A549 (cell line): ENCODE measurements around the gene CAMTA1. TPM values are rescaled to one million over a fixed set of nuclear protein-coding genes. Genes with fewer than 3 reads are reported as not detected.

Experiments used
- ATAC-seq, 2 experiments: fragments of 200-7000 bp in 1 of 2; fragments of >200 bp in 1 of 2; cut with Nextera tagmentation in 1 of 2; cut with Tn5 transposase in 1 of 2; 3 replicates each; pipeline versions ENCODE4 v1.8.0 to v1.9.1; 2018 to 2020; ENCODE audit warnings: mild to moderate bottlenecking in 1 of 2, moderate library complexity in 1 of 2
- CTCF ChIA-PET: fragments of 300-600 bp; sonication (Branson Sonifier 250); formaldehyde crosslinking; extraction: SDS; loops from one replicate; lab custom pipeline; 2021; ENCODE audit warnings: antibody characterized with exemption, inconsistent platforms; lab: Yijun Ruan, JAX
- POLR2A ChIA-PET: fragments of 350-600 bp; formaldehyde crosslinking; extraction: SDS; loops from one replicate; lab custom pipeline; 2021; ENCODE audit warnings: antibody characterized with exemption, inconsistent platforms; lab: Yijun Ruan, JAX
- DNase-seq, 2 experiments: peaks; one replicate each; pipeline versions ENCODE4 v3.0.0 to v3.0.0-alpha.2; 2011 to 2016; ENCODE audit warnings: low read depth in 1 of 2, low spot score in 1 of 2
- FAIRE-seq: peaks from 2 replicates; lab custom pipeline; 2011; peaks lifted over from hg19 to GRCh38; lab: Jason Lieb, UNC
- H3K27ac ChIP-seq, 2 experiments: fragments of >200 bp; sonication (Bioruptor Twin); formaldehyde crosslinking; 3 replicates each; pipeline ENCODE4 v1.5.1; 2016 to 2017
- H3K4me1 ChIP-seq: fragments of >200 bp; sonication (Bioruptor Twin); formaldehyde crosslinking; 3 replicates; pipeline ENCODE4 v1.6.1; 2016
- H3K4me2 ChIP-seq: fragments of >200 bp; sonication (Bioruptor Twin); formaldehyde crosslinking; 3 replicates; pipeline ENCODE4 v1.6.1; 2016
- H3K4me3 ChIP-seq: fragments of >200 bp; sonication (Bioruptor Twin); formaldehyde crosslinking; 3 replicates; pipeline ENCODE4 v1.5.1; 2016
- H3K9me3 ChIP-seq: fragments of >200 bp; sonication (Bioruptor Twin); formaldehyde crosslinking; 3 replicates; pipeline ENCODE4 v1.6.1; 2016
- BHLHE40 ChIP-seq: IDR thresholded peaks from 2 replicates; pipeline ENCODE4 v1.6.1; 2012; ENCODE audit warnings: low read depth, low read length, inconsistent platforms
- CEBPB ChIP-seq, 2 experiments: fragments of >200 bp in 1 of 2; sonication (Bioruptor Twin) in 1 of 2; formaldehyde crosslinking in 1 of 2; IDR thresholded peaks; 2 replicates each; pipeline ENCODE4 v1.6.1; 2012 to 2016
- CTCF ChIP-seq: fragments of >200 bp; sonication (Bioruptor Twin); formaldehyde crosslinking; IDR thresholded peaks from 3 replicates; pipeline ENCODE4 v1.5.1; 2016
- EHF ChIP-seq: fragments of 250-450 bp; sonication (Bioruptor Pico); IDR thresholded peaks from 2 replicates; pipeline ENCODE4 v1.5.0; 2020; ENCODE audit warnings: mild to moderate bottlenecking
- FOSB ChIP-seq: fragments of 250-450 bp; sonication (Bioruptor Pico); IDR thresholded peaks from 2 replicates; pipeline ENCODE4 v1.5.0; 2020; ENCODE audit warnings: mild to moderate bottlenecking, moderate library complexity
- FOXS1 ChIP-seq: fragments of 250-450 bp; sonication (Bioruptor Pico); IDR thresholded peaks from 2 replicates; pipeline ENCODE4 v1.5.0; 2020; ENCODE audit warnings: mild to moderate bottlenecking, moderate library complexity
- JUN ChIP-seq, 2 experiments: fragments of >200 bp; sonication (Bioruptor Twin); formaldehyde crosslinking; IDR thresholded peaks; 2 replicates in 1 of 2; 3 replicates in 1 of 2; pipeline ENCODE4 v1.6.1; 2016 to 2017
- KDM1A ChIP-seq: fragments of 200-600 bp; sonication (generic); IDR thresholded peaks from 2 replicates; pipeline ENCODE4 v1.6.1; 2016; ENCODE audit warnings: low read depth, mild to moderate bottlenecking
- KDM5A ChIP-seq: fragments of 200-600 bp; sonication (generic); IDR thresholded peaks from 2 replicates; pipeline ENCODE4 v1.6.1; 2016; ENCODE audit warnings: antibody characterized with exemption, mild to moderate bottlenecking
- NFE2L2 ChIP-seq: fragments of 150-350 bp; conservative IDR thresholded peaks from 2 replicates; pipeline ENCODE4 v1.6.1; 2014; ENCODE audit warnings: low read length
- POLR2AphosphoS2 ChIP-seq: conservative IDR thresholded peaks from 2 replicates; pipeline ENCODE4 v1.6.1; 2012; ENCODE audit warnings: low read length, improper control_type of control experiment, inconsistent platforms
- RAD21 ChIP-seq, 2 experiments: fragments of >200 bp in 1 of 2; sonication (Bioruptor Twin) in 1 of 2; formaldehyde crosslinking in 1 of 2; IDR thresholded peaks in 1 of 2; conservative IDR thresholded peaks in 1 of 2; 2 replicates in 1 of 2; 3 replicates in 1 of 2; pipeline ENCODE4 v1.6.1; 2012 to 2018; ENCODE audit warnings: inconsistent platforms in 1 of 2
- RARB ChIP-seq: fragments of 250-450 bp; sonication (Bioruptor Pico); IDR thresholded peaks from 2 replicates; pipeline ENCODE4 v1.8.0; 2021; ENCODE audit warnings: mild to moderate bottlenecking, moderate library complexity
- SMC3 ChIP-seq: fragments of >200 bp; sonication (Bioruptor Twin); formaldehyde crosslinking; IDR thresholded peaks from 3 replicates; pipeline ENCODE4 v1.6.1; 2018; ENCODE audit warnings: inconsistent platforms
- TFCP2L1 ChIP-seq: fragments of 250-450 bp; sonication (Bioruptor Pico); IDR thresholded peaks from 2 replicates; pipeline ENCODE4 v1.5.0; 2021; ENCODE audit warnings: mild to moderate bottlenecking
- USF2 ChIP-seq: fragments of 450-650 bp; IDR thresholded peaks from 2 replicates; pipeline ENCODE4 v1.6.1; 2014; ENCODE audit warnings: antibody characterized with exemption
- ZC3H11A ChIP-seq: fragments of 450-650 bp; IDR thresholded peaks from 2 replicates; pipeline ENCODE4 v1.6.1; 2014; ENCODE audit warnings: antibody characterized with exemption, mild to moderate bottlenecking
- ZNF302 ChIP-seq: fragments of 250-450 bp; sonication (Bioruptor Pico); IDR thresholded peaks from 2 replicates; pipeline ENCODE4 v1.9.0; 2021; ENCODE audit warnings: inconsistent platforms, mild to moderate bottlenecking, moderate library complexity
- WGBS: methylation state at CpG from one replicate; pipeline ENCODE4 v1.1.6; 2017; ENCODE audit errors: missing lambda C conversion rate; 5-methylcytosine and 5-hydroxymethylcytosine counted together
- polyA plus RNA-seq, 4 experiments: library from polyadenylated mRNA; depleted of rRNA in 3 of 4; stranded (reverse); fragments of >200 nt; fragmentation: RNase III in 1 of 4; extraction: RNeasy Plus Mini Kit Qiagen cat#74134 plus additional on column Dnase treatment in 1 of 4; gene quantifications; 2 replicates in 3 of 4; 3 replicates in 1 of 4; pipeline ENCODE4 v1.2.3, GENCODE V29; 2011 to 2017

Gene CAMTA1
- polyA plus RNA-seq, 2 of the 4 experiments (the other 2 are of a cell fraction): 58.8 to 75.0 TPM

GRCh38 chr1:7474786-7475502, 689.7 kb downstream of the CAMTA1 start:
- Histone ChIP-seq H3K9me3 (no peaks in the 10 kb centered on the region), H3K27ac (peak overlapping the region; percentile 77 to 98), H3K4me2 (no peak overlapping the region), H3K4me1 (peaks cover 51% of the 10 kb centered on the region)
- DNase-seq (peak in 1 of 2 experiments; percentile 57), ATAC-seq (peak in 1 of 2 experiments; percentile 53; a peak in 3 of 6 replicates)
- ChIA-PET POLR2A (interaction anchor here (1.1 kb wide), 1 partner anchor 358 kb away, joined by 3 read pairs; no protein-coding TSS in a partner anchor), CTCF (interaction anchor here (0.8 to 2.6 kb wide), 11 partner anchors 8 to 433 kb away, joined by 3 to 20 read pairs (median 4); no protein-coding TSS in a partner anchor)
- 67% methylated on average over 13 of the region's 13 CpGs for WGBS
- TF ChIP-seq RAD21 (conservative IDR thresholded peaks at IDR 0.05 in 1 of 2, IDR thresholded peaks at IDR 0.05 in 1 of 2) (peak; percentile 52 to 60), ZNF302 (no peak), CTCF (peak; percentile 35; the same call in 2 of the 3 replicates), SMC3 (peak; percentile 38; the same call in 2 of the 3 replicates)
- TF ChIP-seq, all 56 proteins: peak for 3
- H3K4me3 ChIP-seq: no peak overlapping the region
- FAIRE-seq: no peak

GRCh38 chr1:7475691-7476090, 690.4 kb downstream of the CAMTA1 start:
- POLR2A ChIA-PET: no interaction called here
- no peak overlapping the region for H3K4me2 ChIP-seq
- no peak overlapping the region for H3K4me3 ChIP-seq
- H3K4me1 ChIP-seq: peaks cover 44% of the 10 kb centered on the region
- FAIRE-seq (no peak), DNase-seq (no peak), ATAC-seq (no peak)
- TF ChIP-seq RAD21 (conservative IDR thresholded peaks at IDR 0.05 in 1 of 2, IDR thresholded peaks at IDR 0.05 in 1 of 2) (no peak), FOSB (CRISPR knock-in tag) (no peak)
- CTCF ChIA-PET: interaction anchor here (0.6 to 2.6 kb wide), 5 partner anchors 9 to 433 kb away, joined by 3 to 20 read pairs (median 4); no protein-coding TSS in a partner anchor
- 90% methylated on average over 5 of the region's 5 CpGs for WGBS
- no peaks in the 10 kb centered on the region for H3K9me3 ChIP-seq
- H3K27ac ChIP-seq: peak overlapping the region; percentile 77 to 98

- DNase-seq: no peak
- 83% methylated on average over 2 of the region's 2 CpGs for WGBS
- H3K27ac ChIP-seq: peak overlapping the region in 1 of 2 experiments; percentile 98; a peak in 4 of 6 replicates
- no peak for ATAC-seq
- no peaks in the 10 kb centered on the region for H3K9me3 ChIP-seq
- TF ChIP-seq CEBPB (IDR thresholded peaks at IDR 0.05) (no peak), SMC3 (no peak), NFE2L2 (no peak), ZC3H11A (no peak), RARB (CRISPR knock-in tag) (no peak), USF2 (no peak), KDM1A (no peak), KDM5A (no peak), JUN (IDR thresholded peaks at IDR 0.05) (no peak), BHLHE40 (no peak), EHF (CRISPR knock-in tag) (no peak), FOXS1 (CRISPR knock-in tag) (no peak), TFCP2L1 (no peak), POLR2AphosphoS2 (no peak), RAD21 (conservative IDR thresholded peaks at IDR 0.05 in 1 of 2, IDR thresholded peaks at IDR 0.05 in 1 of 2) (no peak)
- ChIA-PET POLR2A (no interaction called here), CTCF (interaction anchor here (0.8 kb wide), 1 partner anchor 31 kb away, joined by 4 read pairs; no protein-coding TSS in a partner anchor)
- H3K4me1 ChIP-seq: peaks cover 37% of the 10 kb centered on the region
- no peak overlapping the region for H3K4me2 ChIP-seq
- FAIRE-seq: no peak
- no peak overlapping the region for H3K4me3 ChIP-seq
These were observed 691.1 kb downstream of the CAMTA1 start for GRCh38 chr1:7476402-7476801.
